ENCODE data around the gene GRB10.
"Not testable (repeated sequence)": the region's sequence is repeated elsewhere in the genome, so short reads cannot be mapped to it uniquely, and the experiment has no call there.

The GRB10 gene

DNA sequence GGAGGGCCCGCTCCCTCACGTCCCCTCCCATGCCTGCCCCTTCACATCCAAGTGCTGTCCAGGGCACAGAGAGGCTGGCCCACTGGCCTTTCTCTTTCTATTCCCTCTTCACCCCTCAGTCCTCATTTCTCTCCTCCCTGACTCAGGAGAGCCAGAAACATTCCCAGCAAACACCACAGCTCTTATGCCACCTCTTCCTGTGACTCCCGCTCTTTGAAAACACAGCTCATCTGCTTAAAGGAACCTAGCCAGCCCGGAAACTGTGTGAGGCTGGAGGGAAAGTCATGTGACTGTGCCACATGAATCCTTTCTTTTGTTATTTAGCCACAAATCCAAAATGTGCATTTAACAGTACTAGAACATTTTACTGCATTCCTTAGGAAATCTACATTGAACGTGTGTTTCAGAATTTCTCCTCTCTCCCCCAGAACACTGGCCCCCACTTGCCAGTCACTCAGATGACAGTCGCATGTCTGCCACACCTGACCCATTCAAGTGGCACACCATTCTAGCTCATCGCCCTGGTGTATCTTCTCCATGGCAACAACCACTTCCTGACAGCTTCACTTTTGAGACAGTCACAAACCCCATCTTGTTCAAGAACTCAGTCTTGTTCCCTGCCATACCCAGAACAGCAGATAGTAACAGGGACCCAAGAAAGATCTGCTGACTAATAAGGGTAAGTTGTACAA lies 42.8 kb downstream of the GRB10 start:
- no peak for DNase-seq

DNA sequence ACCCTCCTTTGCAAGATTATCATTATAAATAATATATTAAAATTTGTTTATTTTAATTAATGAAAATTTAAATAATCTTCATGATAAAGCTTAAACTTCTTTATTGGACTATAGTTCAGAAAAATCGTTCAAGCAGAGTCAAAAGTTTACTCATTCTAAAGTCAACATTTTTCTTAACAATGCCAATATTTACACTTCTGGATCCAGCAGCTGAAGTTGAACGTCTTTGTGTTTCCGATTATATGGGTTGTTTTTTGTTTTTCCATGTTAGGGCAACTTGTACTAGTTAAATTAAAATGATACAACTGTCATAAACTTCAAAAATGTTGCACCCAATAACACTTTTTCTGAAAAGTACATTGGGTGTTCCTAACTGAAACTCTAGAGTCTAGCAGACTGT lies 43.8 kb downstream of the GRB10 start:
- no peak for DNase-seq

DNA sequence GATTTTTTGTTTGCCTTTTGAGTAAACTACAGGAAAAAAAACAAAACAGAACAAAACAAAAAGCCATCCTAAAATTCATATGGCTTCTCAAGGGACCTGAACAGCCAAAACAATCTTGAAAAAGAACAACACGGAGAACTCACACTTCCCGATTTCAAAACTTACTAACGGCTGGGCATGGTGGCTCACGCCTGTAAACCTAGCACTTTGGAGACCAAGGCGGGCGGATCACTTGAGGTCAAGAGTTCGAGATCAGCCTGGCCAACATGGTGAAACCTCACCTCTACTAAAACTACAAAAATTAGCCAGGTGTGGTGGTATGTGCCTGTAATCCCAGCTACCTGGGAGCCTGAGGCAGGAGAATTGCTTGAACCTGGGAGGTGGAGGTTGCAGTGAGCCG lies 46.9 kb downstream of the GRB10 start:
- DNase-seq: not testable (repeated sequence)

DNA sequence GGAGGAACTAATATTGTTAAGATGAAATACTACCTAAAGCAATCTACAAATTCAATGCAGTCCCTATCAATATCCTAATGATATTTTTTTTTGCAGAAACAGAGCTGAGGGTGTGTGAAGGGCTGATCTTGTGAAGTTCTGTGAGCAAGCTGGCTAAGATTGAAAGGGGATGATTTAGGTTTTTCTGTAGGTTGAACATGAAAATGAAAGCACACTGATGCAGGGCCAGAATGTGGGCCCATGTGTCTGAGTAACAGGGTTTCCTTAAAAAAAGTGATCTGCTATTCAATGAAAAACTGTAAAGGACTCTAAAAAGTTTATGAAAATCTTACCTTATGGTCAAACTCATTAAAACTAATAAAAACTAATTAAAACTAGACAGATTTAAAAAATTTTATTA lies 47.4 kb downstream of the GRB10 start:
- no peak for DNase-seq

DNA sequence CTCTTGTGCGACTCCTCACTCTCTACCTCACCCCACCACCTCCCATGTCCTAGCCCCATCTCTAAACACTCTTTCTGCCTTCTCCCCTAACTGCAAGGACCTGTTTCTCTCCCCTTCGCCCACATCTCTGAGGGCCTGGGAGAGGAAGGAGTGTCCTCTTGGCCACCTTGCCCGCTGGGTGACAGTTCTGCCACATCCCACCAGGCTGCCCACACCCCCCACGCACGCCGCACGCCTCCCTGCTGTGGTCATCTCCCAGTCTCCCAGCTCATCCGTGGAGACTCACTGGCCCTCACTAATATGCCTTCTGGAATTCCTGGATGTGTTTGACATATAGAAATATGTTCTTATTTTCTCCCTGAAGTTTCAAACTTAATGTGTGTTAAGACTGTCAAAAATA lies 48.5 kb downstream of the GRB10 start:
- DNase-seq: no peak

DNA sequence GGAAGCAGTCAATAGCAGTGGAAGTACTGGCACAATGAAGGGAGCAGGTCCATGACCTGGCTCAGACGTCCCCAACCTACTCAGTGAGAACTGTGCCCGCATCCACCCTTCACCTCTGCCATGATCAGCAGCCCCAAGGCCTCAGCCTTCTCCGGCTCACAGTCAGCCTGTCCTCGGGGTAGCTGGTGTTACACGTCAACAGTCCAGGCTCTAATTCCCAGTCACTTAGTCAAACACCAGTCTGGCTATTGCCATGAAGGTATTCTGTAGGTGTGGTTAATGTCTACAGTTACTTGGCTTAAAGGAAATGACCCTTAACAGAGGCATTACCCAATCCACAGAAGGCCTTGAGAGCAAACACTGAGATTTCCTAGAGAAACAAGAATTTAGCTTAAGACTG lies 49.1 kb downstream of the GRB10 start:
- DNase-seq: no peak

DNA sequence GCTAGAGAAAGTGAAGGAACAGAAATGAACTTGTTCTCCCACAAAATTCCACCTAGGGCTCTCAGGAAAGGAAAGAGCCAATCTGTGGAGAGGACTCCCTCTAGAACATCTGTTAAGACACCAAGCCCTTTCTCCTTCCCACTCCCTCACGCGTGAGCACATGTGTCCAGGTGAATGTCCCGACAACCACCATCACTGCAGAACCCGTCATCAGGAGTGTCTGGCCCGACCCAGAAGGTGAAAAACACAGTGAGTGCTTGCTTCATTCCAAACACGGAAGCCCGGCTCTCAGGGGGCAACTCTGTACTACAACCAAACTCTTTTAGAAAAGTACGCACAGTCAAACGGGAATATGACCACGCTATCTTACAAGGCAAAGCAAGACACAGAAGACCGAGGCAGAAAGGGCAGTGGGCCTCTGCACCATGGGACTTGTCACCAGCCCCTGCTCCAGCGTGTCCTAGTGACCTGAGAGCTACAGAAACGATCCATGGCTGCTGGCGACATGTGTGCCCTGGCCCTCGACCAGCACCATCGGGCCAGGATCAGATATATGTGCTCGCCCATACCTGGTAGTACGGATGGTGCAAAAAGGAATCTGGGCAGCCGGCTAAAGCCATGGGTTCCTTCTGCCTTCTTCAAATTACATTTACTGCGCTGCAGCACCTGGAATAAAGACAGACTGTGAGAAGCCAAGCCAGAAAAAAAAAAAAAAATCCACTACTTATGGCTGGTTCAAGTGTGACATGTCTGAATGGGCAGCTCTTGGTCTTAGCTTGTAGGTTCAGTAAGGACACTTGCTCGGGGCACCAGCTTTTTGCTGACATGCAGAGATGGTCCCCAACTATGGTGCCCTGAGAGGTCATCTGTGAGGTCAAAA lies 50.8 kb downstream of the GRB10 start:
- no peak for DNase-seq

DNA sequence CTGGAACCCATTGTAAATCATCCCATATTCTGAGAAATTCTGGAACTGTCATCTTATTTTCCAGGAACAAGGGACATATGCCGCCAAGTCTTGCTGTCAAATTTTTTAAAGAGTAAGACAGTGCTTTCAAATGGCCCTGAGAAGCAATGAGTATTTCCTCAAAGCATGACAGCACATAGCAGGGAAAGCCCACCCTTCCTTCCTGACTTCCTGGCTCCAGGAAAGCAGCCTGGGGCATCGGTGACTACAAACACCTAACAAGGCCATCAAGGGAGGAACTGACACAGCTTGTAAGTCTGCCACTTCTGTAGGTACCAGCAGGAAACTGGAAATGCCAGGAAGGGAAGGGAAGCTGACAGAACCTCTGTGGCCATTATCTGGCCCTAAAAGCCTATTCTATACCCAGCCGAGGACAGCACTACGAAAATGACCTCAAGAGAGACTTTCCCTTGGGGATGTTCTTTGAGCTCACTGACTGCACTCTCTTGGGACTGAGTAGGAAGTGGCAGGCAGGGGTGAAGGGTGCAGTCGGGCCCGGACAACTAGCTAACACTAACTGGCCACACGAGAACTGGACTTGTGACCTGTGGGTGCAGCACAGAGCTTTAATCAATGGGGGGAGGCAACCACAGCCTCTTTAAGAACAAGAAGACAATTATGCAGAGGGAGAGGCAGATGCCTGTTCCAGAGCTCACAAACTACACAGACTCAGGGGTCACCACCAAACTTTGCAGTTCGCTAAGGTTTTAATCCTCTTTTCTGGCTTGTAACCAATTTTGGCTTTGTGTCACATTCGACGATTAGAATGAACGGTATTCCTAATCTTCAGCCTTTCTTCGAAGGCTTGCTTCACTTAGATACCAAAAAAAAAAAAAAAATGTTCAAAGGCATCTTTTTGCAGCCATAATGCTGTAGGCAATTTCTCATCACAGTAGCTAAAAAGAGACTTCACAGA lies 52.0 kb downstream of the GRB10 start:
- DNase-seq: no peak

DNA sequence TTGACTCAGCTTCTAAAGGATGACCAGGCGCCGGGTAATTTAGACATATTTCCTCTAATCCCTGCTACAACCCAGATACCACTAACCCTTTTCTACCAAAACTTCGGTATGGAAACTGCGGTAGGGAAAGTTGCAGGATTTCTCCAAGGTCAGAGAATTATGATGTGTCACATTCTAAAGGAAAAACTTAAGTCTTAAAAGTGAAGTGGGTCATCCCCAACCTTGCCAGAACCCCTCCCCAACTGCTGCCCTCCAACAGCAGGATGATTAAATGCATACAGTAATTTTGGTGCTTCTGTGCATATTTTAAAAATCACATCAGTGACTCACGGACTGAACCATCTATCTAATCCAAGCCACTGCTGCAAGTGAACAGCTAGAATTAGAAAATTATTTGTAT lies 52.7 kb downstream of the GRB10 start:
- no peak for DNase-seq

DNA sequence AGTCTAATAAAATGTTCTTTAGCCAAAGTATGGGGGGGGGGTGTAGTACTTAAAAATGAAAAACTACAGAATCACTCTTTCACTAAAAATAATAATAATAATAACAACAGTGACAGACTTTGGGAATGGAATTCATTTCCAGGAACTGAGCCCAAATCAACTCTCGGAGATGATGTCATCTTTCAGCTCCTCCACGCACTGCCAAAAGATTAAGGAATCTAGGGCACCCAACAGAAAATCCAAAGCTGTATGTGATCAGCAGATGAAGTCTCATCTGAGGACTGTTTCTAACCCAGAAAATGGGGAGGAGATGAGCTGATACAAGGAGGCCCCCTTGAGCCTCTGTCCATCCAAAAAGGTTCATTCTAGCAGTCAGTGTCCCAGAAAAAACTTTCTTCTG lies 54.5 kb downstream of the GRB10 start:
- no peak for DNase-seq

DNA sequence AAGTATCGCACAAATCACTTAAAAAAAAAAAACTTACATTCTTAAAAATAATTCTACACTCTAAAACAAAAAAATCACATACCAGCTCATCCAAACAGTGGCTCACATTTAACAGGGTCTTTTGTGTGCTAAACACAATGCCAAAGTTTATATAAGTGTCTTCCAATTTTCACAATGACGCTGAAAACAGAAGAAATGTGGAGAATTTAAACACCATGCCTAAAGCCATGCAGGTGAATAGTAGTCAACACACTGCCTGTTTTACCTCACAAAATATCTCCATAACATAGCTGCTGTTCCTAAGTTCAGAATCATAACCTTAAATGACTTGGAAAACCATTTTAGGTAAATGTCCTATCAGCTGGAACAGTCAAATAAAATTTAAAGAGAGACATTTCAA lies 55.0 kb downstream of the GRB10 start:
- DNase-seq: no peak

DNA sequence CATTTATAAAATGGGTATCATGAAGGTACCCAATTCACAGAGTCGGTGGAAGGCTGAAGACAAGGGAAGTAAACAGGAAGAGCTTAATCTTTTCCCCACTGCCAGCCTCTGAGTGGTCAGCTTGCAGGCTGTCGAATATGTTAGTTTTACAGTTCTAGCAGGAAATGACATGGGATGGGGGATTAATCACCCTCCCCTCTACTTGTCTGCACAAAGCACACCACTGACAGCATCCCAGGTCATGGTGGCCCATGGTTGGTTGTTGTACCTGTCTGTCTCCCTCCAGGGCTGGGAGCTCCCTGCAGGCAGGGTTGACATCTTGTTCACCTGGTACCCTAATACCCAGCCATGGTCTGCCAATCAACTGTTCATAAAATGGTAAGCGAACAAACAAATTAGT lies 55.6 kb downstream of the GRB10 start:
- no peak for DNase-seq

DNA sequence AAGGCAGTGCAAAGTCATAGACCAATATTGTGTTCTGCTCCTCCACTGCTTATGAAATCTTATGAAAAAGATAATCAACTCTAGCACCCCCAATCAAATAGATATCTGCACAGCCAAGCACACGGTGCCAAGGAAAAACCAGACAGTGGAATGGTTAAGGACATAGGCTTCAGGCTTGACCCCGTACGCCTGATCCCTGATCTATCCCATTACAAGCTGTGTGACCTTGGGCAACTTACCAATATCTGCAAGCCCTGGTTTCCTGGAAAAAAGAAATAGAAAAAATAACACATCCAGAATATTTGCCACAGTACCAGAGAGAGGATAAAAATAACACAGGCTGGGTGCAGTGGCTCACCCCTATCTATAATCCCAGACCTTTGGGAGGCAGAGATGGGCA lies 56.9 kb downstream of the GRB10 start:
- no peak for DNase-seq

DNA sequence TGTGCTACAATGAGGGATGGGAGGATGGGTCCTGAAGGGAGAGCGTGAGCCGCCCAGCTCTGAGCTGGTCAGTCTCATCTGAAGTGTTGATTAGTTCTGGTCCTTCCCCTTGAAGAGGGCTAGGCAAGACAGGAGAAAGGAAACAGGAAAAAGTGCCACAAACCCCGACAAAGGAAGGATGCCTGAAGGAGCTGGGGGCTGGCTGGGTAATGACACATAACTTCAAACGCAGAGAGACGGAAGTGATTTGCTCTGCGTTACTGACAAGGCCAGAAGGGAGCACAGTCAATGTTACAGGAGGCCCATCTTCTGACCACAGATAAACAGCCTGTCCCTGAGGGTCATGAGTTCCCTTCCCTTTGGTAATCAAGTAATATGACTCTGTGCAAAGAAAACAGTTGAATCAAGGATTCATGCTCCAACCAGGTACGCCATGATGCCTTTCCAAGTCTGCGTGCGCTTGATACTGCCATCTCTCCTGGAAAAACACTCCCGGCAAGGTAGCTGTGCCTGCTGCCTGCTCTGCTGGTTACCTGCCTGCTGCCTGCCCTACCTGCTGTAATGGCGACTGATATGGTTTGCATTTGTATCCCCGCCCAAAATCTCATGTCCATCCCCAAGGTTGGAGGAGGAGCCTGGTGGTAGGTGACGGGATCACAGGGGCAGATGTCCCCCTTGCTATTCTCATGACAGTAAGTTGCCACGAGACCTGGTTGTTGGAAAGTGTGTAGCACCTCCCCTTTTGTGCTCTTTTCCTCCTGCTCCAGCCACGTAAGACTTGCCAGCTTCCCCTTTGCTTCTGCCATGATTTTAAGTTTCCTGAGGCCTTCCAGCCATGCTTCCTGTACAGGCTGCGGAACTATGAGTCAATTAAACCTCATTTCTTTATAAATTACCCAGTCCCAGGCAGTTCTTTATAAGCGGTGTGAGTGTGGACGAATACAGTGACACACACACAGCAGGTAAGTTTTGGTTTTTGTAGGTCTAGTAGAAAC lies 57.9 kb downstream of the GRB10 start:
- DNase-seq: no peak

DNA sequence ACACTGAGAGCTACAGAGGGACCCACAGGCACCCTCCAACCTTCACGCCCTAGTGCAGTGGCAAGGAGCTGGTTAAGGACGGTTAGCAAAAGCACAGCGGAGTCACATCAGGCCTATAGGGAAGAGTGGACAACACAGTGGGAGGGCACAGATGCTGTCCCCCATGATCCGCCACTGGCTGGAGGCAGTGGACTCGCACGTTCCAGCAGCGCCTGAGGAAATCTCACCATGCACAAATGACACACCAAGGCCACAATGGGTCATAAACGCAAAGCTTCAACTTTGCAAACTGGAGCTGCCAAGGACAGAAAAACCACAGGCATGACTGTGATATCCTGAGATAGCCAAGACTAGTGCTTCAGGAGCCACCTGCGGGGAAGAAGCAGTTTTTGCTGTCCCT lies 58.8 kb downstream of the GRB10 start:
- DNase-seq: no peak

DNA sequence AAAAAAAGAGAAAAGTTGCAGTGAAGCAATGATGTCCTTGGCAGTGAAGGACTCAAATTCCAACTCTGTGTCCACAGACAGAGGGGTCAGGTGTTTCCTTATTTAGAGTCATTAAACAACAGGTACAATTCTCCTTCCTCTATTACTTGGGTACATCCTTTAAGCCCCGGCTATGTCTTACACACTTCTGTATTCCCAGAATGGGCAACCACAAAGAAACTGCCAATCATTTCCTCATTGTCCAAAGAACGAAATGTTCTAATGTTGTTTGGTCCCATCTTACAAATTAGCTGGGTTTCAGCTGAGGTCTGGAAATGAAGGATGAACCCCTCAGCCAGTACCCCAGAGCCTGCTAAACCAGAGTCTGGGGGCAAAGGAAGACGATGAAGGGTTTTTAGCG lies 59.5 kb downstream of the GRB10 start:
- no peak for DNase-seq

DNA sequence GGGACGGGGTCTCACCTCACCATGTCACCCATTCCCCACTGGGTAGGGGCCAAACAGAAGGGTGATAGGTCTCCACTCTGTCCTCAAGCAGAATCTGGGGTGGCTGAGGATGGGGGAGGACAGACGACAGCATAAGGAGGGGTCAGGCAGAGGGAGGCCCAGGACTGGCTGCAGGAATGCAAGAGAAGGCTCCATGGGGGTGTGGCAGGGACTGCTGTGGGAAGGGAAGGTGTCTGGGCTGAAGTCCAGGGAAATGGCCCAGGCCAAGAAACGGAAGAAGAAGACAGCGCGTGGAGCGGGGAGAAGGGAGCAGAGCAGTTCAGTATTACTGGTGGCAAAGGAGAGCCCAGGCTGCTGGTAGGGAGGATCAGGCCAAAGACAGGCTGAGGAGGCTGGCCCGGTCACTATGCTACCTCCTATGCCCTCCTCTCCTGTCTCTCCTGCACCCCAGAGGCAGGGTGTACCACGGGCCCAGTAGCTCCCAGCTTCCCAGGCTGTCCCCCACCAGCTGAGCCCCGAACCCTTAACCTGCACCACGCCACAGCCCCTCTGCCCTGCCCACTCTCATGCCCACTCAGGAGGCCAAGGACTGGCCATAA lies 60.9 kb downstream of the GRB10 start:
- no peak for DNase-seq

DNA sequence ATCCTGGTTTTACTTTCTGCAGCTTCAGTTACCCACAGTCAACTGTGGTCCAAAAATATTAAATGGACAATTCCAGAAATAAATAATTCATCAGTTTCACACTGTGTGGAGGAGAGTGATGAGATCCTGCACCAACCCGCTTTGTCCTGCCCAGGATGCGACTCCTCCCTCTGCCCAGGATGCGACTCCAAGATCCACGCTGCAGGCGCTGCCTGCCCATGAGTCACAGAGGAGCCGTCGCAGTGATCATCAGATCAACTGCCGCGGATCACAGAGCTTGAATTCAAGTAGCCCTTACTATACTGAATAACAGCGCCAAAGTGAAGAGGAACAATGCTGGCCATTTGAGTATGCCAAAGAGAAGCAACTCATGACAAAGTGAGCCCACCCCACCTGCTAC lies 61.5 kb downstream of the GRB10 start:
- no peak for DNase-seq

DNA sequence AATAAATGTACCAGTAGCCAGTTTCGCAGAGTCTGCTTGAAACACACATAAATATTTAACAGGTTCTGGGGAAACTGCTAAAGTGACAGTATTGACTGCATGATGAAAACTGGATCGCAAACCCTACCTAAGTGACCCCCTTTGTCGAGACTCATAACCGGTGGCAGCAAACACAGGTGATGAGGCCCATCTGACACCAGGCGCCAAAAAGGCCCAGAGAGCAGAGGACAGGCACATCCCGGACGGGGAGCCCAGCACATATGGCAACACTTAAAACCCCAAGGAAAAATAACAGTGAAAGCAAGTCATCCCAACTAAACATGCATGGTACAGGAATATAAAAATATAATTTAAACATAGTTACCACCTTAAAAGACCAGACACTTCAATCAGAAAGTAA lies 62.4 kb downstream of the GRB10 start:
- DNase-seq: no peak

DNA sequence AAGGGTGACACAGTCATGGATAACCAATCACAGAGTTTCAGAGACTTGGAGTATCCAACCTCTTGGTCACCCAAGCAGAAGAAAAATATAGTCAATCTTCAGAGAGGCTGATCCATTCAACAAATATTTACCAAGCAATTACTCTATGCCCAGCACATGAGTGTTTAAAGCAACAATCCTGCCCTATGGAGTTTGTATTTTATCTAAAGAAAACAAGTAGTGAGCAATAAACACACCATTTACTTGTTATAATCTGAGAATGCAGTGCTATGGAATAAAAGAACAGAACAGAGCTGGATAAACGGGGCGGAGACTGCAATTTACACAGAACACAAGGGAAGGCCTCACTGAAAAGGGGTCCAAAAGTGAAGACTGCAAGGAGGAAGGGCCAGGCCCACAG lies 63.8 kb downstream of the GRB10 start:
- peak; percentile 12 for DNase-seq

DNA sequence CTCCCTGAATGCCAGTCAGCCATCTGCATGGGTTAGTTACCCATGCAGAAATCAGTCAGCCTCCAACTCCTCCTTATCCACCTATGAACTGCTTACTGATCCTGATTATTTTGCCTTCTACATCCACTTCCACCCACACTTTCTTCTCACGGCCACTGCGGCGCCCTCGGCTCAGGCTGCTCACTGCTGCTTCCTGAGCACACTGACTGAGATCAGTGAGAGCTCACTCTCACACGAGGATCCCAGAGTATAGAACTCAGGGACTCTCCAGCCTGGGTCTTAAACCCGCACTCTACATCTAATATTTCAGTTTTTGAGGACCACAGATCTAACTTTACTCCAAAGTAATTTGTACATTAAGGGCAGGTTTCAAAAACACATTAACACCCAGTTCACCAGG lies 64.4 kb downstream of the GRB10 start:
- DNase-seq: no peak

DNA sequence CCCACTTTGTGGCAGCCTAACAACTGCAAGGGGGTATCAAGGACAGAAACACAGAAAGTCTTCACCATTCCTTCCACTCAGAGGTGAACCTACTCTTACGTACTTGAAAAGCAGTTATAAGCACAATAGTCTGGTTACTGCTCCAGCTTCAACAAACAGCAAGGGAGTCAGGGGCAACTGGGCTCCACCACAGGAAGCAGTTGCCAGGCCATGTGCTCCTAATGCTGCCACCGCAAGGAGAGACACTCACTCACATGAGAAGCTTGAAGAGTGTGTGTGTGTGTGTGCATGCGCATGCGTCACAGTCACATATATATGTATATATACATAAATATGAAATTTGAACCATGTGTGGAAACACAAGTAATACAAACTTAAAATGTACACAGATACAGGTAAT lies 65.5 kb downstream of the GRB10 start:
- no peak for DNase-seq
